ENCODE results near the gene SEC31A. TPM values are rescaled to one million over a fixed set of nuclear protein-coding genes. Genes with fewer than 3 reads are reported as not detected.

SEC31A gene
- polyA plus RNA-seq, 1 of the 3 experiments (the other 2 are of a cell fraction): 147 TPM

DNA sequence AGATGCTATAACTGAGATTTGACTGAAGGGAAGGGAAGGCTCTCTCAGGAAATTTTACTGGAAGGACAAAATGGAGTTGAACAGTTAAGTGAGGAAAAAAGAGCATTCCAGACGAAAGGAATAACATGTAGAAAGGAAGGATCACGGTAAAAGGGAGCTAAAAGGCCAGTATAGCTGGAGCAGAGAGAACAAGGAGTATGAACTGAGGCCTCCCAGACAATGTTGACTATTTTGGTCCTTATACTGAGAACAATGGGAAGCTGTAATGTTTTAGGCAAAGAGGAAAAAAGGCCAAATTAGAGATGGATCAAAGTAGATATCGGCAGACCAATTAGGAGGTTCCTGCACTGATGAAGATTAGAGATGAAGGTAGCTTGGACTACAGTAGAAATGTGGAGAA is 65.5 kb downstream of the SEC31A start:
- Histone ChIP-seq H2AFZ (ENCODE audit: low read depth) (no peak overlapping the region), H3K9me2 (no peaks in the 10 kb centered on the region), H3K9me3 (no peaks in the 10 kb centered on the region), H3K36me3 (replicated peaks in 1 of 2; ENCODE audit: control insufficient read depth in 1 of 2, insufficient read depth in 2 of 2, low read length in 1 of 2) (peaks cover 87 to 94% of the 10 kb centered on the region in 2 experiments), H3F3A (replicated peaks; ENCODE audit: insufficient read depth) (peaks cover 42% of the 10 kb centered on the region), H3K79me2 (ENCODE audit: insufficient read depth) (peaks cover 25% of the 10 kb centered on the region), H3K27ac (ENCODE audit: low read depth in 2 of 2, low read length in 1 of 2) (0 out of 4 replicates have a peak overlapping the region, but pooled peaks of 1 of the 2 experiments have one; percentile 2), H4K20me1 (ENCODE audit: insufficient read depth) (no peaks in the 10 kb centered on the region), H3K4me1 (ENCODE audit: control insufficient read depth in 1 of 2, insufficient read depth in 2 of 2, low read depth in 1 of 2, low read length in 1 of 2) (no peaks in the 10 kb centered on the region), H3K9ac (no peak overlapping the region), H3K4me3 (ENCODE audit: low read depth in 2 of 2, low read length in 1 of 2) (no peak overlapping the region), H3K27me3 (ENCODE audit: insufficient read depth) (no peaks in the 10 kb centered on the region), H3K4me2 (no peak overlapping the region)
- WGBS (ENCODE audit: low lambda C conversion rate): 87% methylated on average over 3 of the region's 3 CpGs
- TF ChIP-seq POLR2AphosphoS5 (IDR thresholded peaks at IDR 0.05; ENCODE audit: low read depth, low read length): no peak
- TF ChIP-seq SMC3 (IDR thresholded peaks at IDR 0.05; ENCODE audit: low read depth, low read length): no peak
- TF ChIP-seq GABPA (IDR thresholded peaks at IDR 0.05; ENCODE audit: low read depth): no peak
- no peak for TF ChIP-seq TCF12 (IDR thresholded peaks at IDR 0.05)
- no peak for TF ChIP-seq GATA2 (CRISPR knock-in tag; IDR thresholded peaks at IDR 0.05)
- no peak for TF ChIP-seq RXRA (IDR thresholded peaks at IDR 0.05; ENCODE audit: borderline replicate concordance, low read depth)
- TF ChIP-seq, protein P1, sequence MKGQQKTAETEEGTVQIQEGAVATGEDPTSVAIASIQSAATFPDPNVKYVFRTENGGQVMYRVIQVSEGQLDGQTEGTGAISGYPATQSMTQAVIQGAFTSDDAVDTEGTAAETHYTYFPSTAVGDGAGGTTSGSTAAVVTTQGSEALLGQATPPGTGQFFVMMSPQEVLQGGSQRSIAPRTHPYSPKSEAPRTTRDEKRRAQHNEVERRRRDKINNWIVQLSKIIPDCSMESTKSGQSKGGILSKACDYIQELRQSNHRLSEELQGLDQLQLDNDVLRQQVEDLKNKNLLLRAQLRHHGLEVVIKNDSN (IDR thresholded peaks at IDR 0.05; ENCODE audit: borderline replicate concordance, low read depth): no peak
- TF ChIP-seq FOXM1 (IDR thresholded peaks at IDR 0.05; ENCODE audit: low read depth): no peak
- TF ChIP-seq ELF1 (IDR thresholded peaks at IDR 0.05): no peak
- TF ChIP-seq, protein P2, sequence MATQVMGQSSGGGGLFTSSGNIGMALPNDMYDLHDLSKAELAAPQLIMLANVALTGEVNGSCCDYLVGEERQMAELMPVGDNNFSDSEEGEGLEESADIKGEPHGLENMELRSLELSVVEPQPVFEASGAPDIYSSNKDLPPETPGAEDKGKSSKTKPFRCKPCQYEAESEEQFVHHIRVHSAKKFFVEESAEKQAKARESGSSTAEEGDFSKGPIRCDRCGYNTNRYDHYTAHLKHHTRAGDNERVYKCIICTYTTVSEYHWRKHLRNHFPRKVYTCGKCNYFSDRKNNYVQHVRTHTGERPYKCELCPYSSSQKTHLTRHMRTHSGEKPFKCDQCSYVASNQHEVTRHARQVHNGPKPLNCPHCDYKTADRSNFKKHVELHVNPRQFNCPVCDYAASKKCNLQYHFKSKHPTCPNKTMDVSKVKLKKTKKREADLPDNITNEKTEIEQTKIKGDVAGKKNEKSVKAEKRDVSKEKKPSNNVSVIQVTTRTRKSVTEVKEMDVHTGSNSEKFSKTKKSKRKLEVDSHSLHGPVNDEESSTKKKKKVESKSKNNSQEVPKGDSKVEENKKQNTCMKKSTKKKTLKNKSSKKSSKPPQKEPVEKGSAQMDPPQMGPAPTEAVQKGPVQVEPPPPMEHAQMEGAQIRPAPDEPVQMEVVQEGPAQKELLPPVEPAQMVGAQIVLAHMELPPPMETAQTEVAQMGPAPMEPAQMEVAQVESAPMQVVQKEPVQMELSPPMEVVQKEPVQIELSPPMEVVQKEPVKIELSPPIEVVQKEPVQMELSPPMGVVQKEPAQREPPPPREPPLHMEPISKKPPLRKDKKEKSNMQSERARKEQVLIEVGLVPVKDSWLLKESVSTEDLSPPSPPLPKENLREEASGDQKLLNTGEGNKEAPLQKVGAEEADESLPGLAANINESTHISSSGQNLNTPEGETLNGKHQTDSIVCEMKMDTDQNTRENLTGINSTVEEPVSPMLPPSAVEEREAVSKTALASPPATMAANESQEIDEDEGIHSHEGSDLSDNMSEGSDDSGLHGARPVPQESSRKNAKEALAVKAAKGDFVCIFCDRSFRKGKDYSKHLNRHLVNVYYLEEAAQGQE (IDR thresholded peaks at IDR 0.05; ENCODE audit: low read depth, low read length): no peak
- TF ChIP-seq, protein P3, sequence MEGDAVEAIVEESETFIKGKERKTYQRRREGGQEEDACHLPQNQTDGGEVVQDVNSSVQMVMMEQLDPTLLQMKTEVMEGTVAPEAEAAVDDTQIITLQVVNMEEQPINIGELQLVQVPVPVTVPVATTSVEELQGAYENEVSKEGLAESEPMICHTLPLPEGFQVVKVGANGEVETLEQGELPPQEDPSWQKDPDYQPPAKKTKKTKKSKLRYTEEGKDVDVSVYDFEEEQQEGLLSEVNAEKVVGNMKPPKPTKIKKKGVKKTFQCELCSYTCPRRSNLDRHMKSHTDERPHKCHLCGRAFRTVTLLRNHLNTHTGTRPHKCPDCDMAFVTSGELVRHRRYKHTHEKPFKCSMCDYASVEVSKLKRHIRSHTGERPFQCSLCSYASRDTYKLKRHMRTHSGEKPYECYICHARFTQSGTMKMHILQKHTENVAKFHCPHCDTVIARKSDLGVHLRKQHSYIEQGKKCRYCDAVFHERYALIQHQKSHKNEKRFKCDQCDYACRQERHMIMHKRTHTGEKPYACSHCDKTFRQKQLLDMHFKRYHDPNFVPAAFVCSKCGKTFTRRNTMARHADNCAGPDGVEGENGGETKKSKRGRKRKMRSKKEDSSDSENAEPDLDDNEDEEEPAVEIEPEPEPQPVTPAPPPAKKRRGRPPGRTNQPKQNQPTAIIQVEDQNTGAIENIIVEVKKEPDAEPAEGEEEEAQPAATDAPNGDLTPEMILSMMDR (IDR thresholded peaks at IDR 0.05): no peak
- no peak for TF ChIP-seq NFIC (IDR thresholded peaks at IDR 0.05; ENCODE audit: borderline replicate concordance)
- no peak for TF ChIP-seq TEAD4 (IDR thresholded peaks at IDR 0.05; ENCODE audit: borderline replicate concordance, insufficient read depth)
- TF ChIP-seq SIN3A (IDR thresholded peaks at IDR 0.05; ENCODE audit: borderline replicate concordance, low read depth, low read length): no peak
- TF ChIP-seq YY1 (IDR thresholded peaks at IDR 0.05; ENCODE audit: low read depth): no peak
- no peak for TF ChIP-seq FOSL2 (IDR thresholded peaks at IDR 0.05; ENCODE audit: borderline replicate concordance, low read depth)
- TF ChIP-seq JUND (IDR thresholded peaks at IDR 0.05): no peak
- TF ChIP-seq, protein P4, sequence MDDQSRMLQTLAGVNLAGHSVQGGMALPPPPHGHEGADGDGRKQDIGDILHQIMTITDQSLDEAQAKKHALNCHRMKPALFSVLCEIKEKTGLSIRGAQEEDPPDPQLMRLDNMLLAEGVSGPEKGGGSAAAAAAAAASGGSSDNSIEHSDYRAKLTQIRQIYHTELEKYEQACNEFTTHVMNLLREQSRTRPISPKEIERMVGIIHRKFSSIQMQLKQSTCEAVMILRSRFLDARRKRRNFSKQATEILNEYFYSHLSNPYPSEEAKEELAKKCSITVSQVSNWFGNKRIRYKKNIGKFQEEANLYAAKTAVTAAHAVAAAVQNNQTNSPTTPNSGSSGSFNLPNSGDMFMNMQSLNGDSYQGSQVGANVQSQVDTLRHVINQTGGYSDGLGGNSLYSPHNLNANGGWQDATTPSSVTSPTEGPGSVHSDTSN (IDR thresholded peaks at IDR 0.05): no peak
- no peak for TF ChIP-seq TAF1 (IDR thresholded peaks at IDR 0.05; ENCODE audit: borderline replicate concordance, low read depth, low read length)
- no peak for TF ChIP-seq RCOR1 (IDR thresholded peaks at IDR 0.05; ENCODE audit: low read length)
- CTCF ChIA-PET: interaction anchor here (1.0 kb wide), 1 partner anchor 103 kb away, joined by 3 read pairs; no protein-coding TSS in a partner anchor
- DNase-seq: no peak
- POLR2A ChIA-PET: no interaction called here

Data from SK-N-SH (cell line).